ENCODE results near the gene OCEL1.

DNA sequence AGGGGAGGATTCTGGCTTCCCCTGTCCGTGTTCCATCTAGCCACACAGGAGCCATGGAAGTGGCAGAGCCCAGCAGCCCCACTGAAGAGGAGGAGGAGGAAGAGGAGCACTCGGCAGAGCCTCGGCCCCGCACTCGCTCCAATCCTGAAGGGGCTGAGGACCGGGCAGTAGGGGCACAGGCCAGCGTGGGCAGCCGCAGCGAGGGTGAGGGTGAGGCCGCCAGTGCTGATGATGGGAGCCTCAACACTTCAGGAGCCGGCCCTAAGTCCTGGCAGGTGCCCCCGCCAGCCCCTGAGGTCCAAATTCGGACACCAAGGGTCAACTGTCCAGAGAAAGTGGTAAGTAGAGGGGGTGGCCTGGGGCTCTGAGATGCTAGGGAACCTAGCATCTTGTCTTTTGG is 42.7 kb downstream of the OCEL1 start:
- TF ChIP-seq, protein P1, sequence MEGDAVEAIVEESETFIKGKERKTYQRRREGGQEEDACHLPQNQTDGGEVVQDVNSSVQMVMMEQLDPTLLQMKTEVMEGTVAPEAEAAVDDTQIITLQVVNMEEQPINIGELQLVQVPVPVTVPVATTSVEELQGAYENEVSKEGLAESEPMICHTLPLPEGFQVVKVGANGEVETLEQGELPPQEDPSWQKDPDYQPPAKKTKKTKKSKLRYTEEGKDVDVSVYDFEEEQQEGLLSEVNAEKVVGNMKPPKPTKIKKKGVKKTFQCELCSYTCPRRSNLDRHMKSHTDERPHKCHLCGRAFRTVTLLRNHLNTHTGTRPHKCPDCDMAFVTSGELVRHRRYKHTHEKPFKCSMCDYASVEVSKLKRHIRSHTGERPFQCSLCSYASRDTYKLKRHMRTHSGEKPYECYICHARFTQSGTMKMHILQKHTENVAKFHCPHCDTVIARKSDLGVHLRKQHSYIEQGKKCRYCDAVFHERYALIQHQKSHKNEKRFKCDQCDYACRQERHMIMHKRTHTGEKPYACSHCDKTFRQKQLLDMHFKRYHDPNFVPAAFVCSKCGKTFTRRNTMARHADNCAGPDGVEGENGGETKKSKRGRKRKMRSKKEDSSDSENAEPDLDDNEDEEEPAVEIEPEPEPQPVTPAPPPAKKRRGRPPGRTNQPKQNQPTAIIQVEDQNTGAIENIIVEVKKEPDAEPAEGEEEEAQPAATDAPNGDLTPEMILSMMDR (IDR thresholded peaks at IDR 0.05; ENCODE audit: low read length) = no peak
- no peak for TF ChIP-seq EZH2 (IDR thresholded peaks at IDR 0.05; ENCODE audit: borderline replicate concordance, low read length)

Measured in OCI-LY1 (cell line).